HCT116 (cell line): ENCODE data around the gene FURIN. TPM values are rescaled to one million over a fixed set of nuclear protein-coding genes. Genes with fewer than 3 reads are reported as not detected.

Experiments used
- ATAC-seq: fragments of 200-7000 bp; cut with Tn5 transposase; 2 replicates; pipeline ENCODE4 v1.9.1; 2020; ENCODE audit warnings: mild to moderate bottlenecking, moderate library complexity
- BruUV-seq: library from RNA; stranded (reverse); fragments of 400-500 nt; replicated peaks from 2 replicates; lab custom pipeline; 2021; lab: Mats Ljungman, UMichigan
- CTCF ChIA-PET: fragments of 300-600 bp; sonication (Branson Sonifier 250); formaldehyde crosslinking; loops from one replicate; lab custom pipeline; 2021; ENCODE audit warnings: antibody characterized with exemption; lab: Charles Lee
- POLR2A ChIA-PET: fragments of 300-600, 350-600 bp; sonication (Branson Sonifier 250); formaldehyde crosslinking; loops from one replicate; lab custom pipeline; 2021; ENCODE audit warnings: antibody characterized with exemption; lab: Charles Lee
- RAD21 ChIA-PET, 2 experiments: fragments of 300-600 bp; sonication (Branson Sonifier 250); formaldehyde crosslinking; loops; one replicate each; lab custom pipeline; 2023; ENCODE audit warnings: low total read pairs in 2 of 2; ENCODE audit not compliant: uncharacterized antibody in 2 of 2, unreplicated experiment in 2 of 2, low non-redundant PET in 1 of 2; lab: Charles Lee
- DNase-seq: peaks from one replicate; pipeline ENCODE4 v3.0.0-alpha.2; 2010; ENCODE audit warnings: low read depth, low spot score
- H2AFZ ChIP-seq: fragments of 200-600 bp; shearing (Covaris generic), sonication (generic); 2 replicates; pipeline ENCODE4 v1.6.1; 2017; ENCODE audit warnings: low read depth, mixed run types, mixed read lengths, antibody characterized with exemption, low read length; ENCODE audit not compliant: poor library complexity, severe bottlenecking
- H3K27ac ChIP-seq: 2 replicates; pipeline ENCODE4 v1.5.1; 2012; ENCODE audit warnings: low read depth, low read length
- H3K27me3 ChIP-seq: fragments of 200-600 bp; sonication (generic); 2 replicates; pipeline ENCODE4 v1.6.1; 2016; ENCODE audit warnings: mixed run types, low read length, mixed read lengths; ENCODE audit not compliant: insufficient read depth
- H3K36me3 ChIP-seq, 2 experiments: fragments of 200-500 bp in 1 of 2; fragments of 200-600 bp in 1 of 2; sonication (Bioruptor generic) in 1 of 2; sonication (generic) in 1 of 2; 2 replicates each; pipeline versions ENCODE4 v1.5.1 to v1.6.1; 2014 to 2016; ENCODE audit warnings: low read length in 2 of 2, inconsistent platforms in 1 of 2, mixed read lengths in 1 of 2, mixed run types in 1 of 2; ENCODE audit not compliant: insufficient read depth in 2 of 2, control insufficient read depth in 1 of 2
- H3K4me1 ChIP-seq, 2 experiments: fragments of 200-600 bp in 1 of 2; sonication (generic) in 1 of 2; 2 replicates each; pipeline versions ENCODE4 v1.5.1 to v1.6.1; 2012 to 2017; ENCODE audit warnings: low read length in 2 of 2, inconsistent platforms in 1 of 2, mild to moderate bottlenecking in 1 of 2, mixed read lengths in 1 of 2, mixed run types in 1 of 2, moderate library complexity in 1 of 2; ENCODE audit not compliant: insufficient read depth in 2 of 2, control insufficient read depth in 1 of 2
- H3K4me2 ChIP-seq: fragments of 200-600 bp; sonication (generic); 2 replicates; pipeline ENCODE4 v1.6.1; 2017; ENCODE audit warnings: mixed run types, low read length, mixed read lengths
- H3K4me3 ChIP-seq, 2 experiments: fragments of 200-600 bp in 1 of 2; sonication (generic) in 1 of 2; replicated peaks in 1 of 2; 2 replicates each; pipeline ENCODE4 v1.5.1; 2011 to 2016; ENCODE audit warnings: low read length in 2 of 2, control low read depth in 1 of 2, low read depth in 1 of 2, mild to moderate bottlenecking in 1 of 2, mixed read lengths in 1 of 2, mixed run types in 1 of 2
- H3K79me2 ChIP-seq: fragments of 200-600 bp; sonication (generic); 2 replicates; pipeline ENCODE4 v1.6.1; 2017; ENCODE audit warnings: mild to moderate bottlenecking, mixed run types, low read length, moderate library complexity, mixed read lengths; ENCODE audit not compliant: insufficient read depth
- H3K9ac ChIP-seq: fragments of 200-600 bp; sonication (generic); 2 replicates; pipeline ENCODE4 v1.6.1; 2016; ENCODE audit warnings: low read length, mixed read lengths
- H3K9me2 ChIP-seq: fragments of 200-600 bp; sonication (generic), shearing (Covaris generic); 2 replicates; pipeline ENCODE4 v1.6.1; 2017; ENCODE audit warnings: mixed run types, mild to moderate bottlenecking, moderate library complexity; ENCODE audit not compliant: insufficient read depth
- H3K9me3 ChIP-seq, 2 experiments: fragments of 200-500 bp in 1 of 2; fragments of 200-600 bp in 1 of 2; sonication (Bioruptor generic) in 1 of 2; sonication (generic) in 1 of 2; 2 replicates each; pipeline ENCODE4 v1.6.1; 2014 to 2017; ENCODE audit warnings: low read length in 2 of 2, mixed read lengths in 2 of 2, inconsistent platforms in 1 of 2, low read depth in 1 of 2, mild to moderate bottlenecking in 1 of 2, mixed run types in 1 of 2, moderate library complexity in 1 of 2; ENCODE audit not compliant: control insufficient read depth in 1 of 2, insufficient read depth in 1 of 2
- H4K20me1 ChIP-seq: fragments of 200-600 bp; sonication (generic), shearing (Covaris generic); 2 replicates; pipeline ENCODE4 v1.6.1; 2017; ENCODE audit warnings: mixed run types, mild to moderate bottlenecking, moderate library complexity; ENCODE audit not compliant: insufficient read depth
- ATF3 ChIP-seq: IDR thresholded peaks from 2 replicates; pipeline ENCODE4 v1.6.1; 2012
- CBX3 ChIP-seq: IDR thresholded peaks from 2 replicates; pipeline ENCODE4 v1.6.1; 2012; ENCODE audit warnings: low read depth
- MAX ChIP-seq: IDR thresholded peaks from 2 replicates; pipeline ENCODE4 v1.6.1; 2012
- SIN3A ChIP-seq: IDR thresholded peaks from 2 replicates; pipeline ENCODE4 v1.6.1; 2012; ENCODE audit warnings: low read depth
- TCF7L2 ChIP-seq: IDR thresholded peaks from 2 replicates; pipeline ENCODE4 v1.7.0; 2011; ENCODE audit warnings: borderline replicate concordance, inconsistent platforms; ENCODE audit not compliant: insufficient read depth, insufficient read length; ENCODE audit errors: extremely low read depth
- ZBTB33 ChIP-seq: IDR thresholded peaks from 2 replicates; pipeline ENCODE4 v1.6.1; 2011; ENCODE audit warnings: mild to moderate bottlenecking, low read length, moderate library complexity; ENCODE audit not compliant: insufficient replicate concordance; ENCODE audit errors: extremely low read depth
- ZFX ChIP-seq: fragments of 450-650 bp; IDR thresholded peaks from 2 replicates; pipeline ENCODE4 v1.6.1; 2017
- ZNF274 ChIP-seq: fragments of 200-500 bp; sonication (Bioruptor generic); IDR thresholded peaks from 2 replicates; pipeline ENCODE4 v1.6.1; 2014; ENCODE audit warnings: mild to moderate bottlenecking, low read depth, low read length, inconsistent platforms
- intact Hi-C: fragments of 100-400 bp; cut with micrococcal nuclease; formaldehyde crosslinking; loops from 2 replicates; pipeline ENCODE4 v1.10.0; 2022
- total RNA-seq: library from RNA; stranded (reverse); gene quantifications from one replicate; pipeline ENCODE4 v1.2.1, GENCODE V29; 2021; ENCODE audit not compliant: unreplicated experiment

FURIN gene
- total RNA-seq, 1 experiment from 2014 or later, result 42.0 TPM

- H4K20me1 ChIP-seq, result no peaks in the 10 kb centered on the region
- ATAC-seq, result no peak
- ChIA-PET CTCF (no interaction called here), RAD21 (no interaction called here), POLR2A (no interaction called here)
- intact Hi-C loops, result no loop called here
- peaks cover 7% of the 10 kb centered on the region; the same call in 1 of the 2 replicates for H3K79me2 ChIP-seq
- H3K4me3 ChIP-seq, result no peak overlapping the region
- no peak overlapping the region for H3K4me2 ChIP-seq
- no TSS peak for BruUV-seq
- H3K4me1 ChIP-seq, result peaks cover 37 to 63% of the 10 kb centered on the region in 2 experiments
- no peak overlapping the region for H2AFZ ChIP-seq
- TF ChIP-seq ATF3 (no peak), ZFX (no peak), MAX (no peak), TCF7L2 (no peak), ZNF274 (no peak)
- no peak for DNase-seq
- H3K9me2 ChIP-seq, result no peaks in the 10 kb centered on the region
- H3K9ac ChIP-seq, result no peak overlapping the region
- H3K27ac ChIP-seq, result no peak overlapping the region
- H3K9me3 ChIP-seq, result no peaks in the 10 kb centered on the region
- no peaks in the 10 kb centered on the region for H3K36me3 ChIP-seq
- H3K27me3 ChIP-seq, result no peaks in the 10 kb centered on the region
Observed at GRCh38 chr15:90865702-90866101, 2.7 kb upstream of the FURIN start.

GRCh38 chr15:90866161-90866715 lies 2.1 kb upstream of the FURIN start:
- intact Hi-C loops, result no loop called here
- Histone ChIP-seq H3K27me3 (no peaks in the 10 kb centered on the region), H3K4me1 (peaks cover 36 to 58% of the 10 kb centered on the region in 2 experiments), H3K4me2 (no peak overlapping the region), H3K9me3 (no peaks in the 10 kb centered on the region), H3K36me3 (no peaks in the 10 kb centered on the region), H3K9me2 (no peaks in the 10 kb centered on the region), H2AFZ (no peak overlapping the region), H3K79me2 (peaks cover 7% of the 10 kb centered on the region; the same call in 1 of the 2 replicates), H3K4me3 (no peak overlapping the region), H4K20me1 (no peaks in the 10 kb centered on the region), H3K9ac (no peak overlapping the region), H3K27ac (no peak overlapping the region)
- ChIA-PET CTCF (no interaction called here), RAD21 (no interaction called here), POLR2A (no interaction called here)
- no TSS peak for BruUV-seq
- TF ChIP-seq ZBTB33, result no peak
- TF ChIP-seq MAX, result no peak
- TF ChIP-seq CBX3, result no peak
- no peak for TF ChIP-seq SIN3A
- ATAC-seq (no peak), DNase-seq (no peak)
